Measurements from ENCODE around the gene AFTPH. TPM values are rescaled to one million over a fixed set of nuclear protein-coding genes. Genes with fewer than 3 reads are reported as not detected.

AFTPH gene
- polyA plus RNA-seq, 1 of the 3 experiments (the other 2 are of a cell fraction) = 7.4 TPM

GRCh38 chr2:64481665-64482064, 42.5 kb upstream of the AFTPH start:
- TF ChIP-seq SIN3A (IDR thresholded peaks at IDR 0.05; ENCODE audit: borderline replicate concordance, low read depth, low read length) (no peak), GABPA (IDR thresholded peaks at IDR 0.05; ENCODE audit: low read depth) (no peak), CTCF (IDR thresholded peaks at IDR 0.05) (no peak), MXI1 (IDR thresholded peaks at IDR 0.05; ENCODE audit: low read depth, low read length) (no peak)
- Histone ChIP-seq H3K4me2 (no peak overlapping the region), H2AFZ (ENCODE audit: low read depth) (no peak overlapping the region), H3K4me1 (ENCODE audit: control insufficient read depth in 1 of 2, insufficient read depth in 2 of 2, low read depth in 1 of 2, low read length in 1 of 2) (peaks cover 5 to 10% of the 10 kb centered on the region in 2 experiments; a peak in 1 of 4 replicates), H4K20me1 (ENCODE audit: insufficient read depth) (no peaks in the 10 kb centered on the region), H3K79me2 (ENCODE audit: insufficient read depth) (no peaks in the 10 kb centered on the region), H3K27me3 (ENCODE audit: insufficient read depth) (no peaks in the 10 kb centered on the region; the same call in 1 of the 2 replicates), H3K36me3 (replicated peaks in 1 of 2; ENCODE audit: control insufficient read depth in 1 of 2, insufficient read depth in 2 of 2, low read length in 1 of 2) (no peaks in the 10 kb centered on the region), H3K4me3 (ENCODE audit: low read depth in 2 of 2, low read length in 1 of 2) (no peak overlapping the region), H3K9me2 (no peaks in the 10 kb centered on the region), H3K9ac (no peak overlapping the region), H3K9me3 (no peaks in the 10 kb centered on the region), H3F3A (replicated peaks; ENCODE audit: insufficient read depth) (peaks cover 8% of the 10 kb centered on the region), H3K27ac (ENCODE audit: low read depth in 2 of 2, low read length in 1 of 2) (no peak overlapping the region)
- 71% methylated on average over 5 of the region's 5 CpGs for WGBS (ENCODE audit: low lambda C conversion rate)
- CTCF ChIA-PET = interaction anchor here (1.6 kb wide), 2 partner anchors 26 to 151 kb away, joined by 3 to 5 read pairs; no protein-coding TSS in a partner anchor
- POLR2A ChIA-PET = interaction anchor here (1.6 kb wide), 1 partner anchor 10 kb away, joined by 4 read pairs; no protein-coding TSS in a partner anchor
- no peak for DNase-seq

- no peaks in the 10 kb centered on the region for H3K9me2 ChIP-seq
- no peak overlapping the region for H3K9ac ChIP-seq
- 83% methylated on average over 1 of the region's 1 CpG for WGBS (ENCODE audit: low lambda C conversion rate)
- no peaks in the 10 kb centered on the region; the same call in 1 of the 2 replicates for H3K27me3 ChIP-seq (ENCODE audit: insufficient read depth)
- CTCF ChIA-PET = no interaction called here
- no peaks in the 10 kb centered on the region for H4K20me1 ChIP-seq (ENCODE audit: insufficient read depth)
- POLR2A ChIA-PET = interaction anchor here (1.6 kb wide), 1 partner anchor 10 kb away, joined by 4 read pairs; no protein-coding TSS in a partner anchor
- no peak overlapping the region for H2AFZ ChIP-seq (ENCODE audit: low read depth)
- no peaks in the 10 kb centered on the region for H3K9me3 ChIP-seq
- H3K4me3 ChIP-seq (ENCODE audit: low read depth in 2 of 2, low read length in 1 of 2) = no peak overlapping the region
- no peak overlapping the region for H3K4me2 ChIP-seq
- H3K27ac ChIP-seq (ENCODE audit: low read depth in 2 of 2, low read length in 1 of 2) = no peak overlapping the region
- DNase-seq = no peak
- peaks cover 8% of the 10 kb centered on the region for H3F3A ChIP-seq (replicated peaks; ENCODE audit: insufficient read depth)
- H3K4me1 ChIP-seq (ENCODE audit: control insufficient read depth in 1 of 2, insufficient read depth in 2 of 2, low read depth in 1 of 2, low read length in 1 of 2) = peaks cover 5 to 10% of the 10 kb centered on the region in 2 experiments; a peak in 1 of 4 replicates
- H3K36me3 ChIP-seq (replicated peaks in 1 of 2; ENCODE audit: control insufficient read depth in 1 of 2, insufficient read depth in 2 of 2, low read length in 1 of 2) = no peaks in the 10 kb centered on the region
- TF ChIP-seq CTCF (IDR thresholded peaks at IDR 0.05) = no peak
- H3K79me2 ChIP-seq (ENCODE audit: insufficient read depth) = no peaks in the 10 kb centered on the region
Observed at GRCh38 chr2:64482243-64482642, 41.9 kb upstream of the AFTPH start.
